Aorta (tissue), 5 donors: ENCODE measurements around the gene IFNGR2. TPM values are rescaled to one million over a fixed set of nuclear protein-coding genes. Genes with fewer than 3 reads are reported as not detected.
"Not testable (repeated sequence)": the region's sequence is repeated elsewhere in the genome, so short reads cannot be mapped to it uniquely, and the experiment has no call there.

Experiments used
- ATAC-seq: fragments of 200-7000 bp; cut with Tn5 transposase; one replicate; pipeline ENCODE4 v1.9.1; 2022; ENCODE audit warnings: moderate library complexity; ENCODE audit not compliant: low FRiP score
- DNase-seq, 2 donors: peaks; one replicate each; pipeline ENCODE4 v3.0.0-alpha.2; 2020
- H3K27ac ChIP-seq, 2 donors: one replicate each; pipeline ENCODE4 v1.5.1; 2013; ENCODE audit warnings: low read length in 2 of 2, mild to moderate bottlenecking in 2 of 2, moderate library complexity in 2 of 2, control low read depth in 1 of 2, inconsistent platforms in 1 of 2, low read depth in 1 of 2
- H3K27me3 ChIP-seq, 2 donors: one replicate each; pipeline ENCODE4 v1.6.1; 2013; ENCODE audit warnings: control low read depth in 1 of 2, low read length in 1 of 2, mild to moderate bottlenecking in 1 of 2, moderate library complexity in 1 of 2; ENCODE audit not compliant: insufficient read depth in 2 of 2, control insufficient read depth in 1 of 2
- H3K36me3 ChIP-seq, 2 donors: one replicate each; pipeline ENCODE4 v1.6.1; 2013; ENCODE audit warnings: control low read depth in 1 of 2, low read length in 1 of 2, mild to moderate bottlenecking in 1 of 2; ENCODE audit not compliant: insufficient read depth in 2 of 2, control insufficient read depth in 1 of 2
- H3K4me1 ChIP-seq, 2 donors: one replicate each; pipeline ENCODE4 v1.6.1; 2013; ENCODE audit warnings: low read length in 2 of 2, control low read depth in 1 of 2, mild to moderate bottlenecking in 1 of 2, moderate library complexity in 1 of 2; ENCODE audit not compliant: insufficient read depth in 2 of 2, control insufficient read depth in 1 of 2
- H3K4me3 ChIP-seq, 2 donors: one replicate each; pipeline ENCODE4 v1.5.1; 2013; ENCODE audit warnings: low read length in 2 of 2, control low read depth in 1 of 2, mild to moderate bottlenecking in 1 of 2
- H3K9me3 ChIP-seq: one replicate; pipeline ENCODE4 v1.6.1; 2013; ENCODE audit warnings: mild to moderate bottlenecking, low read length; ENCODE audit not compliant: control insufficient read depth
- WGBS, 2 donors: extraction: QIAGEN DNeasy Blood & Tissue Kit; methylation state at CpG; one replicate each; pipeline ENCODE4 v1.1.7; 2013; 5-methylcytosine and 5-hydroxymethylcytosine counted together
- intact Hi-C, 2 donors: fragments of 100-400 bp; cut with DNase I; formaldehyde crosslinking; loops; one replicate each; pipeline versions ENCODE4 v1.14.2 to v1.15.0; 2022
- polyA plus RNA-seq, 2 donors: library from polyadenylated mRNA; stranded (reverse); fragments of 200-250 nt; gene quantifications; one replicate each; pipeline ENCODE4 v1.2.3, GENCODE V29; 2013
- total RNA-seq, 2 donors: library from RNA; stranded (reverse); fragmentation: NEBNext Ultra II Directional; extraction: Animal tissue kit (Norgen Biotek cat#: 25700); gene quantifications; one replicate each; pipeline ENCODE4 v1.2.1, GENCODE V29; 2021
- donor health status: healthy with polysubstance abuse.
- donor health status: Bipolar disorder and iron deficiency.
- donor health status: DM: no; HTN: no; CAD: no.
- donor health status: DM: no; HTN: no; CAD: no.
- donor health status: DM: yes; HTN: yes; CAD: no.

IFNGR2 gene
- total and polyA plus RNA-seq, 4 donors: 54.1 to 81.1 (median 62.7) TPM

DNA sequence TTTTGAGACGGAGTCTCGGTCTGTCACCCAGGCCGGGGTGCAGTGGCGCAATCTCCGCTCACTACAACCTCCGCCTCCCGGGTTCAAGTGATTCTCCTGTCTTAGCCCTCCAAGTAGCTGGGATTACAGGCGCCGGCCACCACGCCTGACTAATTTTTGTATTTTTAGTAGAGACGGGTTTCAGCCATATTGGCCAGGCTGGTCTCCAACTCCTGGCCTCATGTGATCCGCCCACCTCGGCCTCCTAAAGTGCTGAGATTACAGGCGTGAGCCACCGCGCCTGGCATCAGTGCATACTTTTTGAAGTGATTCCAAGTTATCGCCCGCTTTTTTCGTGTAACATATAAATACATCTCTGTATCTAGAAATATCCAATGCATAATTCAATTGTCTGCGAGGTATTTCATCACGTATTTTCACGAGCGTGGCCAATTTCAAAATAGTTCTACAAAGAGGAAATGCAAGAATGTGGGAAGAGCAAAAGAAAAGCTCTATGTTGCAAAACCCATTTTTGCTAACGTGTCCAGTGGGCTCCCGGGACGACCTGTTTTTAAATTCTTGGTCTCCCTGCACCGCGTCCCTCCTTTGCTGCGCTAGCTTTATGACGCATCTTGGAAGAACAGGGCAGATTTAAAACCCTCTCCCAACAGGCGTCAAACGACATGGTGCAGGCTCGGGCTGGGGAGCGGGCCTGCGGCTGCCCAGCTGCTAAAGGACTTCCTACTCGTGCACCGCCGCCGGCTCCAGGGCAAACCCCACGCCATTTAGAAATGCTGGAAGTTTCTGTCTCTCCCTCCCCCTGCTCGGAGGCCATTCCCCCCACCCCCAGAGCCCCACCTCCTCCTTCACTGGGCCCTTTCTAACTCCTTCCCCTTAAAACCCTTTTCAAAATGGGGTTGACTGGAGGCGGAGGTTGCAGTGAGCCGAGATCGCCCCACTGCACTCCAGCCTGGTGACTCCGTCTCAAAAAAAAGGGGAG is 923 bp upstream of the IFNGR2 start:
- intact Hi-C loops: no loop called here
- Histone ChIP-seq H3K27ac (peak overlapping the region in 1 of 2 donors; percentile 77), H3K9me3 (no peaks in the 10 kb centered on the region), H3K36me3 (no peaks in the 10 kb centered on the region), H3K4me1 (peaks cover 0 to 2% of the 10 kb centered on the region in 2 donors), H3K4me3 (peak overlapping the region; percentile 92 to 99), H3K27me3 (no peaks in the 10 kb centered on the region)
- 37 to 43% methylated on average over 45 of the region's 45 CpGs for WGBS, 2 donors
- ATAC-seq (peak; percentile 62), DNase-seq (peak; percentile 87)

- H3K36me3 ChIP-seq: no peaks in the 10 kb centered on the region
- DNase-seq: peak; percentile 85 to 92
- peaks cover 0 to 2% of the 10 kb centered on the region in 2 donors for H3K4me1 ChIP-seq
- peak overlapping the region; percentile 90 to 91 for H3K27ac ChIP-seq
- 1% methylated on average over 41 to 47 of the region's 47 CpGs for WGBS, 2 donors
- intact Hi-C loops: no loop called here
- H3K27me3 ChIP-seq: no peaks in the 10 kb centered on the region
- H3K4me3 ChIP-seq: peak overlapping the region; percentile 92 to 99
- no peaks in the 10 kb centered on the region for H3K9me3 ChIP-seq
- peak; percentile 66 for ATAC-seq
Observed at GRCh38 chr21:33403786-33404585, 773 bp downstream of the IFNGR2 start.

DNA sequence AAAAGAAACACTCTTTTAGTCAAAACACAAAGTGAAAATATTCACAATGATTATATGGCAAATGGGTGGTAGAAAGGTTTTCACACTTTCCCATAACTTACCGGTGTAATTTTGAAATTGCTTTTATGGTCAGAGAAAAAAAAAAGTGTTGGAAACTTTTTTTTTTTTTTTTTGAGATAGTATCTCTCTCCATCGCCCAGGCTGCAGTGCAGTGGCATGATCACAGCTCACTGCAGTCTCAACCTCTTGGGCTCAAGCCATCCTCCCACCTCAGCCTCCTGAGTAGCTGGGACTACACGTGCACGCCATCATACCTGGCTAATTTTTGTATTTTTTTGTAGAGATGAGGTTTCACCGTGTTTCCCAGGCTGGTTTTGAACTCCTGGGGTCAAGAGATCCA is 3.3 kb downstream of the IFNGR2 start:
- Histone ChIP-seq H3K4me1 (peaks cover 0 to 2% of the 10 kb centered on the region in 2 donors), H3K4me3 (no peak overlapping the region), H3K27ac (no peak overlapping the region), H3K27me3 (no peaks in the 10 kb centered on the region), H3K9me3 (no peaks in the 10 kb centered on the region), H3K36me3 (peaks cover 0 to 4% of the 10 kb centered on the region in 2 donors)
- DNase-seq: peak in 1 of 2 donors; percentile 30
- intact Hi-C loops: no loop called here
- no peak for ATAC-seq
- 42 to 43% methylated on average over 5 of the region's 5 CpGs for WGBS, 2 donors

- peak in 1 of 2 donors; percentile 17 for DNase-seq
- 82 to 83% methylated on average over 8 of the region's 8 CpGs for WGBS, 2 donors
- ATAC-seq: no peak
- Histone ChIP-seq H3K4me1 (no peaks in the 10 kb centered on the region), H3K4me3 (no peak overlapping the region), H3K9me3 (no peaks in the 10 kb centered on the region), H3K27ac (no peak overlapping the region), H3K36me3 (peaks cover 2 to 5% of the 10 kb centered on the region in 2 donors), H3K27me3 (no peaks in the 10 kb centered on the region)
- intact Hi-C loops: no loop called here
Observed at GRCh38 chr21:33411949-33412430, 8.8 kb downstream of the IFNGR2 start.

DNA sequence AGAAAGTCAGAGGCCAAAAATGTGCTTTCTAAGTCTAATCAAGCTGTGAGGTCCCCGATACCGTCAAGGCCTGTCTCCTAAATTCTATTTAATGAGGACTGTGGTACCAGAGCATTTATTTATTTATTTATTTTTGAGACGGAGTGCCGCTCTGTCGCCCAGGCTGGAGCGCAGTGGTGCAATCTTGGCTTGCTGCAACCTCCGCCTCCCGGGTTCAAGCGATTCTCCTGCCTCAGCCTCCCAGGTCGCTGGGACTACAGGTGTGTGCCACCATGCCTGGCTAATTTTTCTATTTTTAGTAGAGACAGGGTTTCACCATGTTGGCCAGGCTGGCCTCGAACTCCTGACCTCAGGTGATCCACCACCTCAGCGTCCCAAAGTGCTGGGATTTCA is 9.2 kb downstream of the IFNGR2 start:
- ATAC-seq, H3K27ac ChIP-seq, H3K9me3 ChIP-seq, H3K36me3 ChIP-seq, intact Hi-C loops, H3K4me3 ChIP-seq, H3K4me1 ChIP-seq, H3K27me3 ChIP-seq: not testable (repeated sequence)
- WGBS, 2 donors: 91 to 94% methylated on average over 12 of the region's 12 CpGs
- peak in 1 of 2 donors; percentile 5 for DNase-seq

DNA sequence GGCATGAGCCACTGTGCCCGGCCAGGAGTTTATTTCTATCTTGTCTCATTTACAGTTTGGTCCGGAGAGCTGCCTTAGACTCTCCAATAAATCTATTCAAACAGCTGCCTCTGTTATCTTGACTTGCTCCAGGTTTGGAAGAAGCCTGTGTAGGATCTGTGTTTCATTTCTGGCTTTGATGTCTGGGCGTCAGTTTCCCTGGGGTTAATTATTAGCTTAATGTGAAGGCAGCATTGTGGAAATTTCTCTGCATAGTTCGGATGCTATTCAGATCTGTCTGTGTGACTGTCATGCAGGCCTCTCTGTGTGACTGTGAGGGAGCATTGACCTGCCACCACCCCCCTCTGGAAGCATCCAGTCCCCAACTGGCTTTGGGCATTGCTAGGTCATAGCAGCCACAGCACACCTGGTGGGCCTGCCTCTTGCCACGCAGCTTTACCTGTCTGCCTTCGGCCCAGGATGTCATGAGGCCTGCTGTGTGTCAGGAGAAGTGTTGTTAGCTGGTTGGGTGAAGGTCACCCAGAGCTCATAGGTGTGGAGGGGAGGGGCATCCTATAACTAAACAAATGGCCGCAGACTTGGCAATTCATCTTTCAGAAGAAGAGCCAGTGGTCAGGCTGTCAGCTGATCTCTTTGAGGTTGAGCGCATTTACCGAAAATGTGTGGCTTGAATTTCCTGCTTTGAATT is 9.8 kb downstream of the IFNGR2 start:
- Histone ChIP-seq H3K4me3 (no peak overlapping the region), H3K9me3 (no peaks in the 10 kb centered on the region), H3K27ac (no peak overlapping the region), H3K4me1 (no peaks in the 10 kb centered on the region), H3K27me3 (no peaks in the 10 kb centered on the region), H3K36me3 (peaks cover 2 to 5% of the 10 kb centered on the region in 2 donors)
- intact Hi-C loops: no loop called here
- ATAC-seq (no peak), DNase-seq (peak in 1 of 2 donors; percentile 42)
- WGBS, 2 donors: 71 to 74% methylated on average over 9 of the region's 9 CpGs

DNA sequence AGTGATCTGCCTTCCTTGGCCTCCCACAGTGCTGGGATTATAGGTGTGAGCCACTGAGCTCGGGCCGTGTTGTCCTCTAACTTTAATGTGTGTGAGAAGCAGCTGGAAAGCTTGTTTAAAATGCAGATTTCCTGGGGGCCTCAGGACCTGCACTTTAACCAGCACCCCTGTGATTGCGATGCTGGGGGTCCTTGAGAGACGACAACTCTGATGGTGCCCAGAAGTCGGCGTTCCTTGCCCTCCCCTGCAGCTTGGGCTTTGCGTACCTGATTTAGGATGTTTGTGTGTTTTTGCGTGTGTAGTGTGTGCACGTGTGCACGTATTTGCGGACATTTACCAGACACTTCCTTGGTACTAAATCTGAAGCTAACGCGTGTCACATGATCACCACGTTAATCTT is 10.9 kb downstream of the IFNGR2 start:
- intact Hi-C loops: no loop called here
- no peaks in the 10 kb centered on the region for H3K4me1 ChIP-seq
- H3K27ac ChIP-seq: no peak overlapping the region

DNA sequence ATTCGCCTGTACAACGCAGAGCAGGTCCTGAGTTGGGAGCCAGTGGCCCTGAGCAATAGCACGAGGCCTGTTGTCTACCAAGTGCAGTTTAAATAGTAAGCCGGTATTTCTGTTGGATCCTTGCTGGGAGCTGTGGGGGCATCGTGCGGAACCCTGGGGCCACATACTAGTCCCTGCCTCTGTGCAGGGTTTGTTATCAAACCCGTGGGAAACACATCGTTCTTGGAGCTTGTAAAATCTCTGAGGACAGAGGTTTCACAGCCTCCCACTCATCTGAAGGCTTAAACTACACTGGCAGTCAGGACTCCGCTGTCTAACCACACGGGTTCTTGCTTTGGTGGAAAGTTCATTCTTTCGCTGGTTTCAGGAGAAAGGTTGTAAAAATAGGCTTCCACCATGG is 11.7 kb downstream of the IFNGR2 start:
- no peak overlapping the region for H3K4me3 ChIP-seq
- intact Hi-C loops: no loop called here
- no peaks in the 10 kb centered on the region for H3K9me3 ChIP-seq
- H3K27me3 ChIP-seq: no peaks in the 10 kb centered on the region
- H3K36me3 ChIP-seq: peaks cover 2 to 5% of the 10 kb centered on the region in 2 donors
- 76 to 77% methylated on average over 11 of the region's 11 CpGs for WGBS, 2 donors
- H3K27ac ChIP-seq: no peak overlapping the region
- ATAC-seq (no peak), DNase-seq (no peak)
- H3K4me1 ChIP-seq: no peaks in the 10 kb centered on the region

More for the DNA sequence above, 10.9 kb downstream of the IFNGR2 start:
- H3K9me3 ChIP-seq: no peaks in the 10 kb centered on the region
- H3K27me3 ChIP-seq: no peaks in the 10 kb centered on the region
- DNase-seq (peak in 1 of 2 donors; percentile 59), ATAC-seq (no peak)
- H3K36me3 ChIP-seq: peaks cover 2 to 5% of the 10 kb centered on the region in 2 donors
- H3K4me3 ChIP-seq: no peak overlapping the region
- 80 to 82% methylated on average over 14 of the region's 14 CpGs for WGBS, 2 donors
